Stimulated activated CD8-positive, alpha-beta memory T cell treated with anti-CD3 and anti-CD28 coated beads, Interleukin-2, amount 100 ng/mL, for 1 hour (primary cell): ENCODE measurements around the gene SEC22A.

Experiments
- DNase-seq, 2 donors: peaks; one replicate each; pipeline ENCODE4 v3.0.0-alpha.2; 2020; ENCODE audit warnings: low read depth in 2 of 2

SEC22A gene

GRCh38 chr3:123263941-123264340, 62.2 kb downstream of the SEC22A start:
- DNase-seq, result no peak

DNA sequence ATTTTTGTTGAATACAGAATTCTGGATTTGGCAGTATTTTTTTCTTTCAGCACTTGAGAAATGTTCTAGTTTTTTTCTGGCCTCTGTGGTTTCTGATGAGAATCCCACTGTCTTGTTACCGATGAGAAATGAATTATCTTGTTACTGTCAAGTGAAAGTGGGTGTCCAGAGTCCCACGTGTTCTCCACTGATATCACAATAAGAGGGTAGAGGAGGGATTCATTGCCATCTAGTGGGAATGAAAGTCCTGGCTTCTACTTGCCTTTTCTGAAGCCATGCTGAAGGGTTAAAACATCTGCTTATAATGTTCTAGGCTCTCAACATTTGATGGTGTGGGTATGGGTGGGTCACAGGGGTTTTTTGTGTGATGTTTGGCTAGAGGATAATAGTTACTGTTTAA, 66.1 kb downstream of the SEC22A start:
- DNase-seq, result no peak

DNA sequence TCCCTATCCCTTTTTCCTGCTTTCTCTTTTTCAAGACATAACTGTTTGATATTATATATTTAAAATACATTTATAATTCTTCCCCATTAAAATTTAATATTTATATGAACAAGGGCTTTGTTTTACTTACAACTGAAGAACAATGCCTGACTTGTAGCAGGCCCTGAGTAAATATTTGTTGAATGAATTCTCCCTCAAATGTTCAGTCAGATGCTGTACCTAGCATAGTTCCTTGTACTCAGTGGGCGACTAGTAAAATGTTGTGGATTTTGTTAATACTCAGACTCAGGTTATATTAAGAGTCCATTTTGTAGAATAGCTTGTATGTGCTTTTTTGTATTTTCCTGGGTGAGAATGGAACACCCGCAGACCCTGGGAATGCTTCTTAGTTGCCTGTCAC, 69.1 kb downstream of the SEC22A start:
- DNase-seq, result no peak

GRCh38 chr3:123271466-123272159, 69.9 kb downstream of the SEC22A start:
- no peak for DNase-seq

DNA sequence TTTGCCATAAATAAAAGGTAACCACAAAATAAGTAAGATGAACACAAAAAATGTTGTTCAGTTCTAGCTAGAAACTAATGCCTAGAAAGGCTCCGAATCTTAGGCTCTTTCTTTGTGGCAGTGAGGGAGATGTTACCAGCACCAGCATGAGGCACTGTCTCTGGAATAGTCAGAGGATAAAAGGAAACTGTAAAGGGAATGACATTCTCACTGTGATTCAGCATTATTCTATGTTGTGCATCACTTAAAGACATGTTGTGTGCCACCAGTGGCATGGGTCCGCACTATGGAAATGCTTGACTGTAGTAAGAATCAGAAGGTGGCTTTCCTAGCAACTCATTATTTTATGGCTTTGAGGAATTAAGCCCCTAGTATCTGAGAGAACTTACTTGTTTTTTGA, 70.8 kb downstream of the SEC22A start:
- DNase-seq, result no peak

DNA sequence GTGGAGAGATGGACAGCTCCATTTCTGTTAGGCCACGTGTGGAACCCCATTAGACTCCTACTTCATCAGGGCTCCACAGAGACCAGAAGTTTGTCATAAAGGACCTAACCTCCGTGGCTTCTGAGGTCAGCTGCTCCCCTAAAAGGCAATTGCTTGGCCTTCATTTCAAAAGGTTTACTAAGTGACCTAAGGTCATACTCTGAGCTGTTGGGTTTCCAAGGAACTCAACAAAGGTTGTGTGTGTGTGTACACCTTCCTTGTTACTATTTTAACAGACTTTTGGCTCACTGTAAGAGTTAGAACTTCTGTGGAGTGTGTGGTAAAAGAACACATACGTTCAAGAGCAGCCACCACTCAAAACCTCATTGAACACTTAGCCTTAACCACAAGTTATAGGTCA, 73.9 kb downstream of the SEC22A start:
- no peak for DNase-seq

- DNase-seq, result no peak
Observed at GRCh38 chr3:123276346-123277006, 74.7 kb downstream of the SEC22A start.

GRCh38 chr3:123277106-123277505, 75.4 kb downstream of the SEC22A start:
- DNase-seq, result no peak

- no peak for DNase-seq
Observed at GRCh38 chr3:123278446-123278845, 76.7 kb downstream of the SEC22A start.

DNA sequence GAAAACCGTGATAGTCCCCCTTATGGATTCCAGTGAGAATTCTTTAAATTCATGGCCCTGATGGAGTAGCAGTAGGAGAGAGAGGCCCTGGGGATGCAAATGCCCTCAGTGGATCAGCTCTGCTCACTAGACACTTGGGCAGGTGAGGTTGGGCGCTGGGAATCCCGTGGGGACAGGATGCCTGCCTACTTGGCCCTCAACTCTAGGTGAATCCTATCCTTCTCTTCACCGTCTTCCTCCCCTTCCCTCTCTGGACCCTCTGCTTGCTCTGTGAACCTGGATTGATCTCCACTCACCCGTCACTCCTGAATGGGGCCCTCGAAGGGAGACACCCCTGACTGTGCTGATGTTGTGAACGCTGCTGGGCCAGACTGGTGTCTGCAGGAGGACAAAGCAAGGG, 77.4 kb downstream of the SEC22A start:
- DNase-seq, result no peak

DNA sequence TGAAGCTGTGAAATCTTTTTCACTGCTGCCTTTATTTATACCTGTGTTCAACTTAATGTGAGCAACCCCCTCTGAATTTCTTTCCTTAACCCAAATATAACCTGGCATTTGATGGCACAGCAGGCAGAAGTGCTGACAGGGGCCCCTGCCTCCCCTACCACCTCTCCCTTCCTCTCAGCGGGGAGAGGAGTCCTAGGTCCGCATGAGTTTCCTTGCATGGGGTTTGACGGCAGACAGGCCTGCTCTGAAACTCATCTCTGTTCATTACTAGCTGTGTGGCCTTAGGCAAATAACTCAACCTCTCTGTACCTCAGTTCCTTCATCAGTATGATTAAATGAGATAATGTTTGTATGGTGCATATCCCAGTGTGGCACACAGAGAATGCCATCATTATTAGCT, 79.7 kb downstream of the SEC22A start:
- no peak for DNase-seq

- no peak for DNase-seq
Observed at GRCh38 chr3:123281929-123282328, 80.2 kb downstream of the SEC22A start.

- DNase-seq, result no peak
Observed at GRCh38 chr3:123282461-123282860, 80.7 kb downstream of the SEC22A start.

DNA sequence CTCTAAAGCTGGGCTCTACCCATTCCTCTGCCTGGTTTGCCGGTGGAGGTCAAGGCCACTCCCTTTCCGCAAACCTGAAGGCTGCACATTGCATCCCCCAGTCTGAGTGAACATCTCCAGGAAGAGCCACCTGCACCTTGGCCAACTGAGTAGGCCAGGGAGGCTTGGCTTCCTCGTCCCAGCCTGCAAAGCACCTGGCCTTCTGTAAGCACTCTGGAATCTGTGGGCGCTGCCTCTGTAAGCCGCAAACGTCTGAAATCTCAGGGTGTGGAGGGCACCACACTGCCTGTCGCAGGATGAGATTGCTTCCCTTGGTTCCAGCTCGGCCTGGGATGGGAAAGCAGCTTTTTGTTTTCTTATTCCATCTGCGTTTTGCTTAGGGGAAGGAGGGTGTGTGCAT, 81.3 kb downstream of the SEC22A start:
- no peak for DNase-seq

DNA sequence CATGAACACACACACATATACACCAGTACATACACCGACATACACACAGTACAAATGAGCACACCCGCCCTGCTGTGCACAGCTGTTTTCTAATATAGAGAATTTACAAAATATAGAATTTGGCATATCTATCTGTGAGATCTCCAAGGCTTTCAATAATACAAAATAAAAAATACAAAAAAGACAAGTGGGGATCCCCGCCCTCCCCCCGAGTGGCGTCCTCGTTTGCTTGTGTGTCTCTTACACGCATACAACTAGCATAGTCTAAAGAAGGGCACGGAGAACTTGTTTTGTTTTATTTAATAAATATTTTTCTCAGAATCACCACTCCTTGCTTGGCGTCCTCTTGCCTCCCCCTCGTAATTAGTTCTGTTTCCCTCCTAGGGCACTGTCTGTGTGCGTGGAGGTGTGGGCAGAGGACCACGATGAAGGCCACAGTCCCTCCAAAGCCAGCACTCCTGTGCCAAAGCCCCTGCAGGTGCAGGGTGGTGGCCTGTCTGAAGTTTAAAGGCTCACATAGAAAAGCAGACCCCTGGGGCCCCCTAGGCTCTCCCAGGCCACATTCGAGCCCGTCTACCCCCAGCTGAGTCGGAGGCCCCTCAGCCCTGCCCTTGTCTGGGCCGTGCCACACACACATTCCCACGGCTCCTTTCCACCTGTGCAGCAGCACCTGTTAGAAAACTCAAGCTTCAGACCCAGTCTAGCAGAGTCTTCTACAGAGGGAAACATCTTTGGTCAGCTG, 82.1 kb downstream of the SEC22A start:
- DNase-seq, result no peak

GRCh38 chr3:123284399-123285010, 82.8 kb downstream of the SEC22A start:
- no peak for DNase-seq

DNA sequence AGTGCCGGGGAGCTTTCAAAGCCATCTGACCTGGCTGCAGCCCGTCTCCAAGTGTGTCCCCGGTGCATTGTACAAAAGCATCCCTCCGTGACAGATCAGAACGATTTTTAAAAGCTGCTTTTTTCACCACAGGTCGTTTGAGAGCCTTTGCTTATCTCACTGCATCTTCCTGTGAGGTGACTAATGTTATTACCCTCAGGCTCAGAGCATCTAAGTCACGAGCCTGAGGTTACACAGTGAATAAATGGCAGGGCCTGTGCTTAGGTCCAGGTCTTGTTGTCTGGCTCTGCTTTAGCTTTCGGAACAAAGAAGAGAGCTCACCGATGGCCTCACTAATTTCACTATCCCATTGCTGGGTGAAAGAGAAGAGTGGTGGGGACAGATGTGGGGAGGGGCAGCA, 83.3 kb downstream of the SEC22A start:
- no peak for DNase-seq

DNA sequence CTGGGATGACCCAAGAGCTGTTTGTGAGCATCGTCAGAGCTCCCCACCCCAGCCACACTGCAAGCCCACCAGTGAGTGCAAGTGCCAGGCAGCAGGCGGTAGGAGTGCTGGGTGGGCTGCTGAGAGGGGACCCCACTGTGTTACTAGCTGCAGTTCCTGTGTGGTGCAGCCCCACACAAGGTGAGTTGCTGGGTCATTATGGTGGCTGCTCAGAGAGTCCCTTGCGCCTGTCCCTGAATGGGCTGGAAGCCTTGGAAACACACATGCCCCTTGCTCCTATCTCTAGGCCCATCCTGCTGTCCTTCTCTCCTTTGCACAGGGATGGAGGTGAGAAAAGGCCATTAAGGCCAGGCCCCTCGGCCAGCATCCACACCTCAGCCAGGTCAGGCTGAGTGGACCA, 83.7 kb downstream of the SEC22A start:
- no peak for DNase-seq

GRCh38 chr3:123285931-123286307, 84.2 kb downstream of the SEC22A start:
- no peak for DNase-seq

- DNase-seq, result no peak
Observed at GRCh38 chr3:123286308-123287023, 84.7 kb downstream of the SEC22A start.

DNA sequence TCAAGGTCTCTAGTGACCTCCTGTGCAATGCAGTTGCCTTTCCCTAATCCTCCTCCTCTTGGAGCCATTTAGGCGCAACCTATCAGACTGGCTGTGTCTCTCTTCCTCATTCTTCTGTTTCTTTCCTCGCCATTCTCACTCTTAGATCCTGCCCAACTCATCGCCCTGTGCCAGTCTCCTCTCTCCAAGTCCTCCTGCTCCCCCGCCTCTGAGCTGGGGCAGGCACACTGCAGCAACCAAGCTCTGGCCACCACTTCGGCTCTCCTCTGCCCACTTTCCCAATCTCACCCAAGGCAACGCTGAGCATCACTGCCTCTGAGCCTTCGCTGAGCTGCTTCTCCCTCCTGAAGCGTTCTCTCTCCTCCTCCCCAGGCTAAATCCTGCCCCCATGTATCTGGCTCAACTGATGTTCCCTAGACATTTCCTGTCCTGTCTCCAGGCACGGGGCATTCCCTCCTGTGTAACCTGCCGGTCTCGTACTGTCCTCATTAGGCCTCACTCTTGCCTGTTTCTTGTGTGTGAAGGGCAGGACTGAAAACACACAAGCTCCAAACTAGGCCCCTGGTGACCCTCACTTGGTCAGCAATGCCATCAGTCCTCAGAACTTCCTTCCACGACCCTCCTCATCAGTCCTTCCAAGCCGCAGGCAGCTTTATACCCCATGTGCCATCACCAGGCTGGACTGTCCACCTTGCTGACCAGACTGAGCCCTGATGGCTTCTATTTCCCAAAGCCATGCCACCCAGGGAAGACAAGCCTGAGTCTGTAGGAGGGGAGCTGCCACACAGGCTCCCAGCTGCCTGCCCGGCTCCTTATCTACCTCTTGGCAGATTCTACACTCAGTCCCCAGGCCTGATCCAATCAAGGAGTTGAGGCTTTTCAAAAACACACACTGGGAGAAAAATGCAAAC, 85.6 kb downstream of the SEC22A start:
- no peak for DNase-seq
